Mesothelial cell of epicardium (in vitro differentiated cells): ENCODE data around the gene ZNF670. TPM values are rescaled to one million over a fixed set of nuclear protein-coding genes. Genes with fewer than 3 reads are reported as not detected.

Source experiments
- DNase-seq, 2 experiments: peaks; one replicate each; pipeline ENCODE4 v3.0.0; 2021; ENCODE audit warnings: low spot score in 2 of 2; ENCODE audit not compliant: unreplicated experiment in 2 of 2
- H3K27ac Mint-ChIP-seq: 2 replicates; pipeline ENCODE4 v1.8.0; 2021; ENCODE audit warnings: mixed read lengths
- H3K27me3 Mint-ChIP-seq: 2 replicates; pipeline ENCODE4 v1.8.0; 2021; ENCODE audit warnings: low read depth, mixed read lengths
- H3K36me3 Mint-ChIP-seq: 2 replicates; pipeline ENCODE4 v1.8.0; 2021; ENCODE audit warnings: mixed read lengths
- H3K4me1 Mint-ChIP-seq: 2 replicates; pipeline ENCODE4 v1.8.0; 2021; ENCODE audit warnings: mixed read lengths
- H3K4me3 Mint-ChIP-seq: 2 replicates; pipeline ENCODE4 v1.8.0; 2021; ENCODE audit warnings: mild to moderate bottlenecking, moderate library complexity, mixed read lengths
- H3K9me3 Mint-ChIP-seq: 2 replicates; pipeline ENCODE4 v1.8.0; 2021; ENCODE audit warnings: mixed read lengths
- CTCF ChIP-seq: fragments of 200-600 bp; sonication (generic); IDR thresholded peaks from one replicate; pipeline ENCODE4 v1.5.0; 2021; ENCODE audit warnings: antibody characterized with exemption; ENCODE audit not compliant: unreplicated experiment
- total RNA-seq: library from RNA; stranded (reverse); gene quantifications from 3 replicates; pipeline ENCODE4 v1.2.1, GENCODE V29; 2021

ZNF670 gene
- total RNA-seq, 1 donor from 2014 or later = 7.8 TPM

- Mint-ChIP-seq H3K9me3 (no peaks in the 10 kb centered on the region), H3K4me1 (peaks cover 13% of the 10 kb centered on the region), H3K27me3 (no peaks in the 10 kb centered on the region), H3K36me3 (peaks cover 2% of the 10 kb centered on the region), H3K4me3 (peak overlapping the region; percentile 80), H3K27ac (no peak overlapping the region)
- no peak for DNase-seq
- TF ChIP-seq CTCF = no peak
Measured at GRCh38 chr1:247113094-247113497, 34.5 kb upstream of the ZNF670 start.

GRCh38 chr1:247112479-247112781 lies 33.8 kb upstream of the ZNF670 start:
- DNase-seq = no peak
- H3K4me1 Mint-ChIP-seq = peaks cover 13% of the 10 kb centered on the region
- no peaks in the 10 kb centered on the region for H3K9me3 Mint-ChIP-seq
- peaks cover 2% of the 10 kb centered on the region for H3K36me3 Mint-ChIP-seq
- no peak overlapping the region for H3K27ac Mint-ChIP-seq
- no peaks in the 10 kb centered on the region for H3K27me3 Mint-ChIP-seq
- H3K4me3 Mint-ChIP-seq = peak overlapping the region; percentile 80
- no peak for TF ChIP-seq CTCF

- Mint-ChIP-seq H3K36me3 (peaks cover 2% of the 10 kb centered on the region), H3K4me1 (peaks cover 13% of the 10 kb centered on the region), H3K4me3 (peak overlapping the region; percentile 80), H3K27ac (no peak overlapping the region), H3K27me3 (no peaks in the 10 kb centered on the region), H3K9me3 (no peaks in the 10 kb centered on the region)
- DNase-seq = peak in 1 of 2 experiments; percentile 62
- TF ChIP-seq CTCF = no peak
Measured at GRCh38 chr1:247111700-247112478, 33.3 kb upstream of the ZNF670 start.

GRCh38 chr1:247111259-247111699 lies 32.7 kb upstream of the ZNF670 start:
- peak in 1 of 2 experiments; percentile 46 for DNase-seq
- peak overlapping the region; percentile 78 for H3K4me3 Mint-ChIP-seq
- H3K27me3 Mint-ChIP-seq = no peaks in the 10 kb centered on the region
- H3K36me3 Mint-ChIP-seq = peaks cover 2% of the 10 kb centered on the region
- H3K4me1 Mint-ChIP-seq = peaks cover 13% of the 10 kb centered on the region
- H3K27ac Mint-ChIP-seq = peak overlapping the region; percentile 85
- no peaks in the 10 kb centered on the region for H3K9me3 Mint-ChIP-seq
- no peak for TF ChIP-seq CTCF

- Mint-ChIP-seq H3K4me1 (peaks cover 13% of the 10 kb centered on the region), H3K4me3 (peak overlapping the region; percentile 78), H3K27ac (peak overlapping the region; percentile 85), H3K36me3 (peaks cover 2% of the 10 kb centered on the region), H3K27me3 (no peaks in the 10 kb centered on the region), H3K9me3 (no peaks in the 10 kb centered on the region)
- DNase-seq = no peak
- TF ChIP-seq CTCF = no peak
Measured at GRCh38 chr1:247110627-247111258, 32.1 kb upstream of the ZNF670 start.
